HCT116 (cell line): ENCODE results near the gene TBCD.

Source experiments
- ATF3 ChIP-seq: IDR thresholded peaks from 2 replicates; pipeline ENCODE4 v1.6.1; 2012
- CEBPB ChIP-seq: IDR thresholded peaks from 2 replicates; pipeline ENCODE4 v1.6.1; 2012; ENCODE audit warnings: low read depth
- CTCF ChIP-seq, 3 experiments: fragments of 200-600 bp in 1 of 3; sonication (generic) in 1 of 3; IDR thresholded peaks in 2 of 3; conservative IDR thresholded peaks in 1 of 3; 2 replicates each; pipeline ENCODE4 v1.5.1; 2012 to 2017; ENCODE audit warnings: low read depth in 2 of 3, low read length in 2 of 3, antibody characterized with exemption in 1 of 3, borderline replicate concordance in 1 of 3, control low read depth in 1 of 3, mild to moderate bottlenecking in 1 of 3, mixed read lengths in 1 of 3, mixed run types in 1 of 3, moderate library complexity in 1 of 3; ENCODE audit not compliant: insufficient read depth in 1 of 3
- EZH2 ChIP-seq: fragments of 200-600 bp; sonication (generic); IDR thresholded peaks from 2 replicates; pipeline ENCODE4 v1.6.1; 2017; ENCODE audit warnings: antibody characterized with exemption, mixed run types
- JUND ChIP-seq: IDR thresholded peaks from 2 replicates; pipeline ENCODE4 v1.6.1; 2012
- MAX ChIP-seq: IDR thresholded peaks from 2 replicates; pipeline ENCODE4 v1.6.1; 2012
- POLR2A ChIP-seq: IDR thresholded peaks from 2 replicates; pipeline ENCODE4 v1.7.0; 2011; ENCODE audit warnings: borderline replicate concordance; ENCODE audit not compliant: insufficient read depth, insufficient read length; ENCODE audit errors: extremely low read depth
- RAD21 ChIP-seq: IDR thresholded peaks from 2 replicates; pipeline ENCODE4 v1.6.1; 2012; ENCODE audit warnings: low read depth, mild to moderate bottlenecking
- REST ChIP-seq: IDR thresholded peaks from 2 replicates; pipeline ENCODE4 v1.6.1; 2012; ENCODE audit warnings: low read depth
- SP1 ChIP-seq: IDR thresholded peaks from 2 replicates; pipeline ENCODE4 v1.6.1; 2012; ENCODE audit warnings: low read depth
- SRF ChIP-seq: IDR thresholded peaks from 2 replicates; pipeline ENCODE4 v1.6.1; 2012; ENCODE audit warnings: low read depth
- TCF7L2 ChIP-seq: IDR thresholded peaks from 2 replicates; pipeline ENCODE4 v1.7.0; 2011; ENCODE audit warnings: borderline replicate concordance, inconsistent platforms; ENCODE audit not compliant: insufficient read depth, insufficient read length; ENCODE audit errors: extremely low read depth
- YY1 ChIP-seq: IDR thresholded peaks from 2 replicates; pipeline ENCODE4 v1.6.1; 2011; ENCODE audit warnings: low read length, low read depth, moderate library complexity, mild to moderate bottlenecking; ENCODE audit not compliant: insufficient replicate concordance; ENCODE audit errors: extremely low read depth
- ZNF274 ChIP-seq: fragments of 200-500 bp; sonication (Bioruptor generic); IDR thresholded peaks from 2 replicates; pipeline ENCODE4 v1.6.1; 2014; ENCODE audit warnings: mild to moderate bottlenecking, low read depth, low read length, inconsistent platforms

GRCh38 chr17:82704886-82705285 lies 47.0 kb upstream of the TBCD start:
- TF ChIP-seq CTCF (IDR thresholded peaks at IDR 0.05 in 2 of 3, conservative IDR thresholded peaks at IDR 0.05 in 1 of 3; ENCODE audit: borderline replicate concordance in 1 of 3, insufficient read depth in 1 of 3, low read depth in 2 of 3, low read length in 2 of 3) (no peak), EZH2 (no peak), RAD21 (no peak), POLR2A (no peak), ATF3 (no peak), YY1 (no peak), MAX (no peak), TCF7L2 (no peak), SP1 (no peak), REST (no peak), SRF (no peak), CEBPB (no peak), ZNF274 (no peak), JUND (no peak)
